WTC11 (cell line): ENCODE measurements around the gene VSTM2B.

Source experiments
- CTCF ChIP-seq: fragments of 200-600 bp; IDR thresholded peaks from 2 replicates; pipeline ENCODE4 v1.8.0; 2022; ENCODE audit warnings: antibody characterized with exemption
- JUN ChIP-seq: sonication (generic); formaldehyde crosslinking; IDR thresholded peaks from 2 replicates; pipeline ENCODE4 v1.8.0; 2023; ENCODE audit warnings: mild to moderate bottlenecking, missing genetic modification reagents
- NFYB ChIP-seq: sonication (generic); formaldehyde crosslinking; conservative IDR thresholded peaks from 2 replicates; pipeline ENCODE4 v1.8.0; 2022; ENCODE audit warnings: low read depth, missing genetic modification reagents
- ZBTB43 ChIP-seq: sonication (generic); formaldehyde crosslinking; IDR thresholded peaks from 2 replicates; pipeline ENCODE4 v1.8.1; 2023; ENCODE audit warnings: mild to moderate bottlenecking, missing genetic modification reagents

GRCh38 chr19:29548483-29549085 is 22.8 kb downstream of the VSTM2B start:
- TF ChIP-seq ZBTB43 (CRISPR knock-in tag): no peak
- no peak for TF ChIP-seq JUN (CRISPR knock-in tag)
- no peak for TF ChIP-seq NFYB (CRISPR knock-in tag)
- no peak for TF ChIP-seq CTCF
